GM23248 (cell line): ENCODE data around the gene GCK. TPM values are rescaled to one million over a fixed set of nuclear protein-coding genes. Genes with fewer than 3 reads are reported as not detected.

Experiments
- DNase-seq: peaks from one replicate; pipeline ENCODE4 v3.0.0-alpha.2; 2015
- H2AFZ ChIP-seq: fragments of 200-600 bp; sonication (generic); 2 replicates; pipeline ENCODE4 v1.6.1; 2016; ENCODE audit warnings: antibody characterized with exemption
- H3F3A ChIP-seq: fragments of 200-600 bp; sonication (generic); 2 replicates; pipeline ENCODE4 v1.6.1; 2016; ENCODE audit warnings: mild to moderate bottlenecking, antibody characterized with exemption, mixed run types; ENCODE audit not compliant: insufficient read depth
- H3K27ac ChIP-seq: fragments of 200-600 bp; sonication (generic); 2 replicates; pipeline ENCODE4 v1.5.1; 2016; ENCODE audit warnings: mild to moderate bottlenecking
- H3K27me3 ChIP-seq: fragments of 200-600 bp; sonication (generic); replicated peaks from 2 replicates; pipeline ENCODE4 v1.6.1; 2016; ENCODE audit warnings: mild to moderate bottlenecking; ENCODE audit not compliant: insufficient read depth
- H3K36me3 ChIP-seq: fragments of 200-600 bp; sonication (generic); 2 replicates; pipeline ENCODE4 v1.6.1; 2016; ENCODE audit warnings: low read depth, mild to moderate bottlenecking
- H3K4me1 ChIP-seq: fragments of 200-600 bp; sonication (generic); 2 replicates; pipeline ENCODE4 v1.6.1; 2016; ENCODE audit warnings: mild to moderate bottlenecking; ENCODE audit not compliant: insufficient read depth
- H3K4me2 ChIP-seq: fragments of 200-600 bp; sonication (generic); one replicate; pipeline ENCODE4 v1.6.1; 2016; ENCODE audit warnings: mild to moderate bottlenecking; ENCODE audit not compliant: unreplicated experiment
- H3K4me3 ChIP-seq: fragments of 200-600 bp; sonication (generic); 2 replicates; pipeline ENCODE4 v1.5.1; 2016; ENCODE audit warnings: mild to moderate bottlenecking
- H3K79me2 ChIP-seq: fragments of 200-600 bp; sonication (generic); 2 replicates; pipeline ENCODE4 v1.6.1; 2016; ENCODE audit warnings: mild to moderate bottlenecking; ENCODE audit not compliant: insufficient read depth
- H3K9ac ChIP-seq: fragments of 200-600 bp; sonication (generic); 2 replicates; pipeline ENCODE4 v1.6.1; 2016; ENCODE audit warnings: mild to moderate bottlenecking
- H3K9me2 ChIP-seq: fragments of 200-600 bp; sonication (generic); 2 replicates; pipeline ENCODE4 v1.6.1; 2016; ENCODE audit warnings: mixed run types, mild to moderate bottlenecking, moderate library complexity; ENCODE audit not compliant: insufficient read depth
- H3K9me3 ChIP-seq: fragments of 200-600 bp; sonication (generic); one replicate; pipeline ENCODE4 v1.6.1; 2017; ENCODE audit warnings: low read depth
- H4K20me1 ChIP-seq: fragments of 200-600 bp; sonication (generic); 2 replicates; pipeline ENCODE4 v1.6.0; 2016; ENCODE audit not compliant: insufficient read depth
- EZH2 ChIP-seq: fragments of 200-600 bp; sonication (generic); IDR thresholded peaks from 2 replicates; pipeline ENCODE4 v1.6.1; 2018; ENCODE audit warnings: antibody characterized with exemption, mild to moderate bottlenecking; ENCODE audit not compliant: insufficient read depth, poor library complexity, severe bottlenecking
- EZH2phosphoT487 ChIP-seq: fragments of 200-600 bp; sonication (generic); IDR thresholded peaks from 2 replicates; pipeline ENCODE4 v1.6.1; 2018; ENCODE audit warnings: antibody characterized with exemption, moderate library complexity, mild to moderate bottlenecking, low read depth; ENCODE audit not compliant: insufficient read depth
- WGBS, 2 experiments: methylation state at CpG; one replicate each; pipeline ENCODE4 v1.1.6; 2015 to 2017; ENCODE audit warnings: low lambda C conversion rate in 2 of 2, low coverage in 1 of 2; ENCODE audit errors: missing lambda C conversion rate in 2 of 2; 5-methylcytosine and 5-hydroxymethylcytosine counted together
- in situ Hi-C: fragments of 300-500 bp; cut with MboI; formaldehyde crosslinking; loops from 2 replicates; pipeline ENCODE4 v1.15.0; 2020
- polyA plus RNA-seq: library from polyadenylated mRNA; unstranded; fragments of >200 nt; fragmentation: Nextera tagmentation; extraction: Ambion mirVana; gene quantifications from 2 replicates; pipeline ENCODE4 v1.2.1, GENCODE V29; 2016
- total RNA-seq: library from RNA; depleted of rRNA; stranded (reverse); fragments of >200 nt; shearing (Covaris generic); gene quantifications from 2 replicates; pipeline ENCODE4 v1.2.3, GENCODE V29; 2014

GCK gene
- total and polyA plus RNA-seq, 2 experiments from 2014 or later = 0.11 to 0.23 TPM

DNA sequence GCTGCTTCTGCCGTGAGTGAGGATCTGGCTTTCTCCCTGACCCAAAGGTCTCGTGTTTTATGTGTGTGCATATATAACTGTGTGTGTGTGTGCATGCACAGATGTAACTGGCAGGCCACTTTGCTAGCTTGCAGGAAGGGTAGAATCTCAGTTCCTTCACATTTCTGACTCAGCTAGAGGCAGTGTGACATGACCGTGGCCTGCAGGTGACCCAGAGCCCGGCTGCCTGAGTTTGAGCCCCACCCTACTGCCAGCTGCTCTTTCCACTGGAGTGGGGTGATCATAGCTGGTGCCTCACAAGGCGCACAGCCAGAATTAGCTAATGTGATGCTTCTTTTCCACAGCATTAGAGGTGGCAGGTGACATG lies 38.8 kb downstream of the GCK start:
- Histone ChIP-seq H3K27ac (no peak overlapping the region), H3K4me1 (no peaks in the 10 kb centered on the region), H3K9ac (no peak overlapping the region), H3K27me3 (no peaks in the 10 kb centered on the region), H3K36me3 (no peaks in the 10 kb centered on the region), H3K9me2 (no peaks in the 10 kb centered on the region), H3K79me2 (no peaks in the 10 kb centered on the region), H3K4me2 (no peak overlapping the region), H4K20me1 (no peaks in the 10 kb centered on the region), H3F3A (no peaks in the 10 kb centered on the region), H3K9me3 (no peaks in the 10 kb centered on the region), H3K4me3 (no peak overlapping the region), H2AFZ (no peak overlapping the region)
- WGBS, 2 experiments = 74 to 75% methylated on average over 5 of the region's 5 CpGs
- peak; percentile 55 for DNase-seq
- TF ChIP-seq EZH2 (no peak), EZH2phosphoT487 (no peak)
- in situ Hi-C loops = no loop called here

DNA sequence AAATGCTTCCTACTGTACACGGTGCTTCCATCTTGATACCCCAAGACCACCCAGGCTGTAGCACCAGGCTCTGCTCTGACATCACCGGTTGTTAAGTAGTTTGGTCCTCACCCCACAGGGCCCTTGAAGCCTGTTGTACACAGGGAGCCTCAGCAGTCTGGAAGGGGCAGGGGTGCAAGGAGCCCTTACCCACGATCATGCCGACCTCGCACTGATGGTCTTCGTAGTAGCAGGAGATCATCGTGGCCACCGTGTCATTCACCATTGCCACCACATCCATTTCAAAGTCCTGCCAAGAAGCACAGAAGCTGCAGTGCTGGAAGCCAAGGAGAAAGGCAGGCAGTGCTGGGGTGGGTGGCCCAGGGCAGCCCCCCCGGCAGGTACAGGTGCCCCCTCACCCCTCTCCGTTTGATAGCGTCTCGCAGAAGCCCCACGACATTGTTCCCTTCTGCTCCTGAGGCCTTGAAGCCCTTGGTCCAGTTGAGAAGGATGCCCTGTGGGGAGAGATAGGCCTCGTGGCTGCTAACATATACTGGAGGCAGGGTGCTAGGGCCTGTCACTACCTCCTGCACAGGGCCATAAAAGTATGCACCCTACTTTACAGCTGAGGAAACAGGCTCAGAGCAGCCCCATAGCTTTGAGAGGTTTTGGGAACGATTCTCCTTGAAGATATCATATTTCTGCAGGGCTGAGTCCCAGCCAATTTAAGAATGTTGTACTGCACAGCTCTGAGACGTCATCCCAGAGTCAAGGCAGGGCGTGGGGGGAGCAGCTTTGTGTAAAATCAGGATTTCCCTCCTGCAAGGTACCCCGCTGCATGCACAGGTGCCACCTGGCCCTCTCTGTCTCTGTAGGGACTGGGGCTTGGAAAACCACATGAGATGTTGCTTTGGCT lies 39.4 kb downstream of the GCK start:
- Histone ChIP-seq H3F3A (no peaks in the 10 kb centered on the region), H3K9me2 (no peaks in the 10 kb centered on the region), H2AFZ (no peak overlapping the region), H3K36me3 (no peaks in the 10 kb centered on the region), H3K9me3 (no peaks in the 10 kb centered on the region), H3K79me2 (no peaks in the 10 kb centered on the region), H3K27ac (no peak overlapping the region), H4K20me1 (no peaks in the 10 kb centered on the region), H3K4me1 (no peaks in the 10 kb centered on the region), H3K4me2 (no peak overlapping the region), H3K4me3 (no peak overlapping the region), H3K9ac (no peak overlapping the region), H3K27me3 (no peaks in the 10 kb centered on the region)
- peak; percentile 38 for DNase-seq
- TF ChIP-seq EZH2phosphoT487 (no peak), EZH2 (no peak)
- in situ Hi-C loops = no loop called here
- WGBS, 2 experiments = 70% methylated on average over 18 of the region's 18 CpGs

DNA sequence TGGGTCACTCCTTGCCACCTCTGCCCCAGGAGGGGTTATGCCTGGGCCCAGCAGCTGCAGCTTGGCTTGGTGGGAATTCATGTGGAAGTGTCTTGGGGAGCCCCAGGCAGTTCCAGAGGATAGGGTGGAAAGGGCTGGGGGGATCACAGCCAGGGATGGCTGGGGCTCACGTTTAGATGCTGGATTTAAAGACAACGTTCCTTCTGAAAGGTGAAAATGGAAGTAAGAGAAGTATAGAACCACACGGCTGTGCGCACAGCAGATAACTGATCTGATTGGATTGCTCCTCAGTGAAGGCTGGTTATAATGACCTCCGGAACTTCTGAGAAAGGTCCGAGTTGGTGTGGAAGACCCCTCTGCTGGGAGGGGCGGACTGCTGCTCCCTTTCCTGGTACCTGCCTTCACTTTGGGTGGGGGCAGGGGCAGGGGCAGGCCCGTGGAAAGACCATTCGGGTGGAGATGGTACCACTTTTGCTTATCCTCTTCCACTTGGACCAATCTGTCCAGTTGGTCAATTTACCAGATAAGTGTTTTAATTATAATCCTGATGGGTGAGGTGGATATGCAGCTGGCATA lies 40.2 kb downstream of the GCK start:
- WGBS, 2 experiments = 73 to 81% methylated on average over 9 of the region's 9 CpGs
- no peaks in the 10 kb centered on the region for H3K27me3 ChIP-seq
- H3K9me2 ChIP-seq = no peaks in the 10 kb centered on the region
- no peak overlapping the region for H3K27ac ChIP-seq
- TF ChIP-seq EZH2phosphoT487 (no peak), EZH2 (no peak)
- H2AFZ ChIP-seq = no peak overlapping the region
- no peak overlapping the region for H3K4me3 ChIP-seq
- H3K9ac ChIP-seq = no peak overlapping the region
- H3K36me3 ChIP-seq = no peaks in the 10 kb centered on the region
- no peaks in the 10 kb centered on the region for H3K4me1 ChIP-seq
- no peak overlapping the region for H3K4me2 ChIP-seq
- H4K20me1 ChIP-seq = no peaks in the 10 kb centered on the region
- 0 out of 2 replicates have a peak, but pooled peaks cover 1% of the 10 kb centered on the region for H3F3A ChIP-seq
- DNase-seq = no peak
- in situ Hi-C loops = no loop called here
- H3K9me3 ChIP-seq = no peaks in the 10 kb centered on the region
- H3K79me2 ChIP-seq = no peaks in the 10 kb centered on the region

DNA sequence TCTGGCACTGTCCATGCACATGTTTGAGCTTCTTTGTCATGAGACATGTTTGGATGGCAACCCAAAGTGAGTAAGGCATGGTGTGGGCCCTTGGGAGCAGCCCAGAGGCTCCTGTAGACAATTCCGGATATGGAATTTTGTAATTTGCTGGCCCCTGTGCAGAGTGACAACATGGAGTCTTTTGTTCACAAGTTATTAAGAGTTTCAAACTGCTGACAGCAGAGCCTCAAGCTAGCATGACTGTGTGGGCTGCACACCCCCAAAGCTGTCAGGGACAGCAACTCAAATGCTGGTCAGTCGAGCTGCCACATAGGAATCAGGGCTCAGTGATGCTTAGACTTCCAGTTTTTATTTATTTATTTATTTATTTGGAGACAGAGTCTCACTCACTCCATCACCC lies 41.1 kb downstream of the GCK start:
- Histone ChIP-seq H3K4me1 (no peaks in the 10 kb centered on the region), H3K36me3 (no peaks in the 10 kb centered on the region), H3K4me3 (no peak overlapping the region), H3K79me2 (no peaks in the 10 kb centered on the region), H3K9me3 (no peaks in the 10 kb centered on the region), H3K27ac (no peak overlapping the region), H3F3A (0 out of 2 replicates have a peak, but pooled peaks cover 10% of the 10 kb centered on the region), H3K27me3 (no peaks in the 10 kb centered on the region), H3K9me2 (no peaks in the 10 kb centered on the region), H3K9ac (no peak overlapping the region), H4K20me1 (no peaks in the 10 kb centered on the region), H2AFZ (no peak overlapping the region), H3K4me2 (no peak overlapping the region)
- TF ChIP-seq EZH2 (no peak), EZH2phosphoT487 (no peak)
- no peak for DNase-seq
- WGBS, 2 experiments = 92 to 93% methylated on average over 2 of the region's 2 CpGs
- in situ Hi-C loops = no loop called here
